CD4-positive, alpha-beta T cell (primary cell): ENCODE measurements around the gene RYR2. TPM values are rescaled to one million over a fixed set of nuclear protein-coding genes. Genes with fewer than 3 reads are reported as not detected.

Source experiments
- ATAC-seq: fragments of 200-7000 bp; cut with Tn5 transposase; one replicate; pipeline ENCODE4 v1.10.0; 2022; ENCODE audit warnings: mild to moderate bottlenecking; ENCODE audit not compliant: poor library complexity
- CTCF ChIA-PET: fragments of 350-600 bp; sonication (Branson Sonifier 250); formaldehyde crosslinking; loops from one replicate; lab custom pipeline; 2021; ENCODE audit warnings: antibody characterized with exemption, inconsistent platforms; lab: Charles Lee
- POLR2A ChIA-PET: fragments of 350-600 bp; sonication (Branson Sonifier 250); formaldehyde crosslinking; loops from one replicate; lab custom pipeline; 2021; ENCODE audit warnings: antibody characterized with exemption, inconsistent platforms; lab: Charles Lee
- DNase-seq, 14 experiments: peaks; one replicate each; pipeline ENCODE4 v3.0.0-alpha.2; 2013 to 2020; ENCODE audit warnings: mixed read lengths in 2 of 14
- H3K27ac ChIP-seq, 2 donors: one replicate each; pipeline versions ENCODE4 v1.5.1 to v1.7.0; 2013; ENCODE audit warnings: low read length in 2 of 2, low read depth in 1 of 2, mild to moderate bottlenecking in 1 of 2
- H3K27me3 ChIP-seq, 2 experiments: 1 replicate in 1 of 2; 2 replicates in 1 of 2; pipeline versions ENCODE4 v1.6.1 to v1.7.0; 2013; ENCODE audit warnings: low read length in 2 of 2, control low read depth in 1 of 2, mild to moderate bottlenecking in 1 of 2, moderate library complexity in 1 of 2; ENCODE audit not compliant: insufficient read depth in 2 of 2, control insufficient read depth in 1 of 2
- H3K36me3 ChIP-seq: one replicate; pipeline ENCODE4 v1.6.1; 2013; ENCODE audit warnings: low read length, control low read depth; ENCODE audit not compliant: insufficient read depth
- H3K4me1 ChIP-seq: one replicate; pipeline ENCODE4 v1.6.1; 2013; ENCODE audit warnings: low read length, control low read depth; ENCODE audit not compliant: insufficient read depth
- H3K4me3 ChIP-seq: one replicate; pipeline ENCODE4 v1.5.1; 2013; ENCODE audit warnings: mild to moderate bottlenecking, low read length, moderate library complexity
- H3K9me3 ChIP-seq, 2 experiments: 1 replicate in 1 of 2; 2 replicates in 1 of 2; pipeline versions ENCODE4 v1.6.1 to v1.7.0; 2013; ENCODE audit warnings: low read length in 2 of 2, mild to moderate bottlenecking in 2 of 2, control low read depth in 1 of 2, moderate library complexity in 1 of 2; ENCODE audit not compliant: control insufficient read depth in 1 of 2, insufficient read depth in 1 of 2
- H3K27ac Mint-ChIP-seq: one replicate; pipeline ENCODE4 v1.8.0; 2020; ENCODE audit warnings: mixed read lengths
- H3K27me3 Mint-ChIP-seq: one replicate; pipeline ENCODE4 v1.8.0; 2021; ENCODE audit warnings: mixed read lengths
- H3K36me3 Mint-ChIP-seq: one replicate; pipeline ENCODE4 v1.8.0; 2021; ENCODE audit warnings: low read depth, mixed read lengths
- H3K4me1 Mint-ChIP-seq: one replicate; pipeline ENCODE4 v1.8.0; 2021; ENCODE audit warnings: low read depth, mixed read lengths
- H3K4me3 Mint-ChIP-seq: one replicate; pipeline ENCODE4 v1.8.0; 2020; ENCODE audit warnings: mild to moderate bottlenecking, mixed read lengths
- H3K9me3 Mint-ChIP-seq: one replicate; pipeline ENCODE4 v1.8.0; 2020; ENCODE audit warnings: mixed read lengths
- intact Hi-C, 2 experiments: fragments of 100-400 bp; cut with DNase I in 1 of 2; cut with micrococcal nuclease in 1 of 2; formaldehyde crosslinking; loops; one replicate each; pipeline versions ENCODE4 v1.15.1 to v1.9.0; 2023 to 2025; cut with DNase I, micrococcal nuclease
- microRNA-seq: library from miRNA; unstranded; fragments of <30 nt; microRNA quantifications from one replicate; pipeline ENCODE4 v1.2.0, GENCODE V29; 2021; ENCODE audit warnings: borderline microRNAs expressed, borderline replicate concordance
- total RNA-seq, 174 experiments: library from RNA in 2 of 174; stranded (reverse) in 2 of 174; gene quantifications; one replicate each; pipeline ENCODE4 v1.2.3 and lab custom pipeline; 2021 to 2026
- TF ChIP-seq, protein P1 (sequence below): fragments of 200-600 bp; IDR thresholded peaks from one replicate; pipeline ENCODE4 v1.8.0; 2022; ENCODE audit warnings: antibody characterized with exemption, mild to moderate bottlenecking

RYR2 gene
- total RNA-seq, 2 experiments from 2014 or later: not detected

DNA sequence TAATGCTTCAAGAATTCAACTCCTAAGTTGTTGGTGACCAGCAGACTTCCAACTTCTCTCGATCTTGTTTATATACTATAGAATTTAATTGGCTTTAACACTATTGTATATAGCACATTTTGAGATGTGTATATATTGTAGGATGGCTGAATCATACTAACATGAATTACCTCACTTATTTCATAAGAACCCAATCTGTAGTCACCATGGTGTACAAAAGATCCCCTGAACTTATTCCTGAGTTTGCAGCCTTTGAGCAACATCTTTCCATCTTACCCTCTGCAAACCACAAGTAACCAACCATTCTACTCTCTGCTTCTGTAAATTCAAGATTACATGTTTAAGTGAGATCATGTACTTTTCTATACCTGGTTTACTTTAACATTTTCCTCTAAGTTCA lies 836.4 kb downstream of the RYR2 start:
- H3K27me3 ChIP-seq: no peaks in the 10 kb centered on the region
- no peaks in the 10 kb centered on the region for H3K27me3 Mint-ChIP-seq
- H3K27ac Mint-ChIP-seq: no peak overlapping the region
- no peak overlapping the region for H3K4me3 Mint-ChIP-seq
- H3K4me3 ChIP-seq: no peak overlapping the region
- no peak for DNase-seq
- POLR2A ChIA-PET: no interaction called here
- no peaks in the 10 kb centered on the region for H3K36me3 ChIP-seq
- intact Hi-C loops: no loop called here
- H3K9me3 ChIP-seq: no peaks in the 10 kb centered on the region
- CTCF ChIA-PET: no interaction called here
- peaks cover 2% of the 10 kb centered on the region for H3K9me3 Mint-ChIP-seq
- TF ChIP-seq, protein P1, sequence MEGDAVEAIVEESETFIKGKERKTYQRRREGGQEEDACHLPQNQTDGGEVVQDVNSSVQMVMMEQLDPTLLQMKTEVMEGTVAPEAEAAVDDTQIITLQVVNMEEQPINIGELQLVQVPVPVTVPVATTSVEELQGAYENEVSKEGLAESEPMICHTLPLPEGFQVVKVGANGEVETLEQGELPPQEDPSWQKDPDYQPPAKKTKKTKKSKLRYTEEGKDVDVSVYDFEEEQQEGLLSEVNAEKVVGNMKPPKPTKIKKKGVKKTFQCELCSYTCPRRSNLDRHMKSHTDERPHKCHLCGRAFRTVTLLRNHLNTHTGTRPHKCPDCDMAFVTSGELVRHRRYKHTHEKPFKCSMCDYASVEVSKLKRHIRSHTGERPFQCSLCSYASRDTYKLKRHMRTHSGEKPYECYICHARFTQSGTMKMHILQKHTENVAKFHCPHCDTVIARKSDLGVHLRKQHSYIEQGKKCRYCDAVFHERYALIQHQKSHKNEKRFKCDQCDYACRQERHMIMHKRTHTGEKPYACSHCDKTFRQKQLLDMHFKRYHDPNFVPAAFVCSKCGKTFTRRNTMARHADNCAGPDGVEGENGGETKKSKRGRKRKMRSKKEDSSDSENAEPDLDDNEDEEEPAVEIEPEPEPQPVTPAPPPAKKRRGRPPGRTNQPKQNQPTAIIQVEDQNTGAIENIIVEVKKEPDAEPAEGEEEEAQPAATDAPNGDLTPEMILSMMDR: no peak
- H3K4me1 Mint-ChIP-seq: no peaks in the 10 kb centered on the region
- no peaks in the 10 kb centered on the region for H3K4me1 ChIP-seq
- H3K27ac ChIP-seq: no peak overlapping the region
- no peak for ATAC-seq
- no peaks in the 10 kb centered on the region for H3K36me3 Mint-ChIP-seq

DNA sequence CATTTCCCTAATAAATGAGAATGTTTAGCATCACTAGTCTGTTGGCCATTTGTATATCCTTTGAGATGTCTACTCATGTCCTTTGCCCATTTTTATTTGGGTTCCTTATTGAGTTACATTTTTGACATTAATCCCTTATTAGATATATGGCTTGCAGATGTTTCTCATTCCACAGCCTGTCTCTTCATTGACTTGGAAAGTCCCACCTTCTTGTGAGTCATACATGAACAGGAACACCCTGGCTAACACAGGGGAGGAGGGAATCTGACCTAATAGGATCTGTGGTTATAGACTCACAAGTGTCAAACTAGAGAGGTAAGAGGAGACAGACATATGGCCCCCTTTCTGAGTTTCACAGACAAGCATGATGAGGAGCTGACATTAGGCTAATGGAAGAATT lies 837.2 kb downstream of the RYR2 start:
- H3K4me3 Mint-ChIP-seq: no peak overlapping the region
- peaks cover 2% of the 10 kb centered on the region for H3K9me3 Mint-ChIP-seq
- no peak for DNase-seq
- no peak overlapping the region for H3K27ac Mint-ChIP-seq
- Histone ChIP-seq H3K36me3 (no peaks in the 10 kb centered on the region), H3K4me3 (no peak overlapping the region), H3K9me3 (no peaks in the 10 kb centered on the region), H3K4me1 (no peaks in the 10 kb centered on the region), H3K27me3 (no peaks in the 10 kb centered on the region), H3K27ac (no peak overlapping the region)
- no peak for ATAC-seq
- H3K27me3 Mint-ChIP-seq: no peaks in the 10 kb centered on the region
- H3K4me1 Mint-ChIP-seq: no peaks in the 10 kb centered on the region
- ChIA-PET POLR2A (no interaction called here), CTCF (no interaction called here)
- TF ChIP-seq, protein P1: no peak
- no peaks in the 10 kb centered on the region for H3K36me3 Mint-ChIP-seq
- intact Hi-C loops: no loop called here

Small RNAs within 50 kb of the gene (microRNA-seq; reads per million reads assigned to microRNA genes)
- gene MIR4428: not detected

Other genes with a start within 250 kb of the RYR2 start
- gene MTR, start 246.9 kb upstream of the RYR2 start, total RNA-seq: 10 to 100 TPM; 35.2 to 37.0 TPM
- gene MT1HL1, start 37.7 kb upstream of the RYR2 start, total RNA-seq: not detected